Astrocyte (in vitro differentiated cells and primary cell): ENCODE data around the gene KIAA1586. TPM values are rescaled to one million over a fixed set of nuclear protein-coding genes. Genes with fewer than 3 reads are reported as not detected.
"Not testable (repeated sequence)": the region's sequence is repeated elsewhere in the genome, so short reads cannot be mapped to it uniquely, and the experiment has no call there.

ENCODE experiments used
- DNase-seq: peaks from one replicate; pipeline ENCODE4 v3.0.0-alpha.2; 2010; ENCODE audit warnings: low read depth
- FAIRE-seq: peaks from 2 replicates; lab custom pipeline; 2011; peaks lifted over from hg19 to GRCh38; lab: Jason Lieb, UNC
- H2AFZ ChIP-seq: 2 replicates; pipeline ENCODE4 v1.6.0; 2012; ENCODE audit warnings: low read depth, low read length, inconsistent platforms
- H3K27ac ChIP-seq: 2 replicates; pipeline ENCODE4 v1.5.1; 2011; ENCODE audit warnings: low read depth, low read length, inconsistent platforms
- H3K27me3 ChIP-seq: 2 replicates; pipeline ENCODE4 v1.6.0; 2011; ENCODE audit warnings: low read length, inconsistent platforms; ENCODE audit not compliant: insufficient read depth
- H3K36me3 ChIP-seq: 2 replicates; pipeline ENCODE4 v1.5.1; 2011; ENCODE audit warnings: low read length, inconsistent platforms; ENCODE audit not compliant: insufficient read depth
- H3K4me1 ChIP-seq: 2 replicates; pipeline ENCODE4 v1.5.1; 2011; ENCODE audit warnings: low read length, inconsistent platforms; ENCODE audit not compliant: insufficient read depth
- H3K4me2 ChIP-seq: 2 replicates; pipeline ENCODE4 v1.6.0; 2012; ENCODE audit warnings: low read length, inconsistent platforms
- H3K4me3 ChIP-seq: 2 replicates; pipeline ENCODE4 v1.5.1; 2011; ENCODE audit warnings: low read depth, mild to moderate bottlenecking, low read length, inconsistent platforms; ENCODE audit not compliant: insufficient read depth
- H3K79me2 ChIP-seq: 2 replicates; pipeline ENCODE4 v1.6.0; 2012; ENCODE audit warnings: mild to moderate bottlenecking, low read length, inconsistent platforms; ENCODE audit not compliant: insufficient read depth
- H3K9ac ChIP-seq: 2 replicates; pipeline ENCODE4 v1.6.0; 2012; ENCODE audit warnings: mild to moderate bottlenecking, low read length, inconsistent platforms
- H3K9me3 ChIP-seq: 2 replicates; pipeline ENCODE4 v1.5.1; 2012; ENCODE audit warnings: low read depth, mild to moderate bottlenecking, low read length, inconsistent platforms; ENCODE audit not compliant: insufficient read depth
- H4K20me1 ChIP-seq: 2 replicates; pipeline ENCODE4 v1.6.0; 2012; ENCODE audit warnings: low read length, inconsistent platforms; ENCODE audit not compliant: insufficient read depth
- H3K27ac Mint-ChIP-seq: one replicate; pipeline ENCODE4 v1.8.0; 2021; ENCODE audit warnings: mild to moderate bottlenecking, mixed read lengths; ENCODE audit not compliant: unreplicated experiment
- H3K27me3 Mint-ChIP-seq: one replicate; pipeline ENCODE4 v1.8.0; 2021; ENCODE audit warnings: low read depth, mixed read lengths; ENCODE audit not compliant: unreplicated experiment
- H3K36me3 Mint-ChIP-seq: one replicate; pipeline ENCODE4 v1.8.0; 2021; ENCODE audit warnings: low read depth, mixed read lengths; ENCODE audit not compliant: unreplicated experiment
- H3K4me1 Mint-ChIP-seq: one replicate; pipeline ENCODE4 v1.8.0; 2021; ENCODE audit warnings: low read depth, mixed read lengths; ENCODE audit not compliant: unreplicated experiment
- H3K4me3 Mint-ChIP-seq: one replicate; pipeline ENCODE4 v1.8.0; 2021; ENCODE audit warnings: mild to moderate bottlenecking, moderate library complexity, mixed read lengths; ENCODE audit not compliant: unreplicated experiment
- H3K9me3 Mint-ChIP-seq: one replicate; pipeline ENCODE4 v1.8.0; 2021; ENCODE audit warnings: mild to moderate bottlenecking, mixed read lengths; ENCODE audit not compliant: unreplicated experiment
- EZH2 ChIP-seq: IDR thresholded peaks from 2 replicates; pipeline ENCODE4 v1.6.1; 2012; ENCODE audit warnings: mild to moderate bottlenecking, low read length, inconsistent platforms; ENCODE audit not compliant: insufficient read depth
- total RNA-seq: library from RNA; stranded (reverse); gene quantifications from 2 replicates; pipeline ENCODE4 v1.2.1, GENCODE V29; 2021
- TF ChIP-seq, protein P1 (sequence below): IDR thresholded peaks from 2 replicates; pipeline ENCODE4 v1.5.1; 2011; ENCODE audit warnings: low read depth, mild to moderate bottlenecking, inconsistent platforms, low read length, moderate library complexity; ENCODE audit not compliant: insufficient read depth

The KIAA1586 gene
- total RNA-seq, 1 donor from 2014 or later = 17.6 TPM

DNA sequence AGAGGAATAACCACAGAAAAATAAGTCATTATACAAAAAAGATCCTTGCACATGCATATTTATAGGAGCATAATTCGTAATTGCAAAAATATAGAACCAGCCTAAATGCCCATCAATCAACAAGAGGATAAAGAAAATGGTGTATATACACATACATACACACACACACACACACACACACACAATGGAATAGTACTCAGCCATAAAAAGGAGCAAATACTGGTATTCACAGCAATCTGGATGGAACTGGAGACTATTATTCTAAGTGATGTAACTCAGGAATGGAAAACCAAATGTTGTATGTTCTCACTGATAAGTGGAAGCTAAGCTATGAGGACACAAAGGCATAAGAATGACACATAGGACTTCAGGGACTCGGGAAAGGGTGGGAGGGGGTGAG is 1.9 kb upstream of the KIAA1586 start:
- TF ChIP-seq, protein P1, sequence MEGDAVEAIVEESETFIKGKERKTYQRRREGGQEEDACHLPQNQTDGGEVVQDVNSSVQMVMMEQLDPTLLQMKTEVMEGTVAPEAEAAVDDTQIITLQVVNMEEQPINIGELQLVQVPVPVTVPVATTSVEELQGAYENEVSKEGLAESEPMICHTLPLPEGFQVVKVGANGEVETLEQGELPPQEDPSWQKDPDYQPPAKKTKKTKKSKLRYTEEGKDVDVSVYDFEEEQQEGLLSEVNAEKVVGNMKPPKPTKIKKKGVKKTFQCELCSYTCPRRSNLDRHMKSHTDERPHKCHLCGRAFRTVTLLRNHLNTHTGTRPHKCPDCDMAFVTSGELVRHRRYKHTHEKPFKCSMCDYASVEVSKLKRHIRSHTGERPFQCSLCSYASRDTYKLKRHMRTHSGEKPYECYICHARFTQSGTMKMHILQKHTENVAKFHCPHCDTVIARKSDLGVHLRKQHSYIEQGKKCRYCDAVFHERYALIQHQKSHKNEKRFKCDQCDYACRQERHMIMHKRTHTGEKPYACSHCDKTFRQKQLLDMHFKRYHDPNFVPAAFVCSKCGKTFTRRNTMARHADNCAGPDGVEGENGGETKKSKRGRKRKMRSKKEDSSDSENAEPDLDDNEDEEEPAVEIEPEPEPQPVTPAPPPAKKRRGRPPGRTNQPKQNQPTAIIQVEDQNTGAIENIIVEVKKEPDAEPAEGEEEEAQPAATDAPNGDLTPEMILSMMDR = no peak
- TF ChIP-seq EZH2 = no peak
- H3K9me3 ChIP-seq = no peaks in the 10 kb centered on the region
- no peak overlapping the region for H3K4me3 ChIP-seq
- H3K36me3 Mint-ChIP-seq = peaks cover 2% of the 10 kb centered on the region
- no peak overlapping the region for H3K27ac ChIP-seq
- H3K9me3 Mint-ChIP-seq = no peaks in the 10 kb centered on the region
- DNase-seq (no peak), FAIRE-seq (no peak)
- no peak overlapping the region for H2AFZ ChIP-seq
- H4K20me1 ChIP-seq = peaks cover 8% of the 10 kb centered on the region
- no peaks in the 10 kb centered on the region for H3K27me3 ChIP-seq
- no peaks in the 10 kb centered on the region for H3K36me3 ChIP-seq
- no peak overlapping the region for H3K27ac Mint-ChIP-seq
- H3K4me2 ChIP-seq = no peak overlapping the region
- peaks cover 22% of the 10 kb centered on the region for H3K27me3 Mint-ChIP-seq
- no peak overlapping the region for H3K9ac ChIP-seq
- peaks cover 18% of the 10 kb centered on the region for H3K79me2 ChIP-seq
- peaks cover 8% of the 10 kb centered on the region for H3K4me1 ChIP-seq
- H3K4me1 Mint-ChIP-seq = peaks cover 12% of the 10 kb centered on the region
- no peak overlapping the region for H3K4me3 Mint-ChIP-seq

DNA sequence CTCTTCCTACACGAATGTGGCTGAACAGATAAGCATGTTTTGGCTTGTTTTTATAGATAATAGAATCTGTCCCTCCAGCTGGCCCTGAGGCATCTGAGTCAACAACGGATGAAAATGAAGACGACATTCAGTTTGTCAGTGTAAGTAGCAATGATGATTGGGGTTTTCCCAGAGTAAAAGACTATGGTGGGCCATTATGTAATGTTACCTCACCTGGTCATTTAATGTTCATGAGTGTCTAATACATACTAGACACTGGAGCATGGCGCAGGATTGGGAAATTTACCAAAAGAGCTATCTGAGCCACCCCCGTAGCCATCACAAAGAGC is 728 bp downstream of the KIAA1586 start:
- not testable (repeated sequence) for H3K9me3 Mint-ChIP-seq, FAIRE-seq, H3K27ac ChIP-seq, H3K4me3 ChIP-seq, H3K36me3 Mint-ChIP-seq, DNase-seq, H3K4me1 ChIP-seq, H3K27me3 Mint-ChIP-seq, H3K27ac Mint-ChIP-seq, H2AFZ ChIP-seq, H3K4me3 Mint-ChIP-seq, H3K9me3 ChIP-seq, H3K9ac ChIP-seq, H3K27me3 ChIP-seq, H3K4me2 ChIP-seq
- Histone ChIP-seq H3K36me3 (peaks cover 12% of the 10 kb centered on the region), H3K79me2 (peaks cover 42% of the 10 kb centered on the region), H4K20me1 (peaks cover 23% of the 10 kb centered on the region)
- H3K4me1 Mint-ChIP-seq = peaks cover 14% of the 10 kb centered on the region

DNA sequence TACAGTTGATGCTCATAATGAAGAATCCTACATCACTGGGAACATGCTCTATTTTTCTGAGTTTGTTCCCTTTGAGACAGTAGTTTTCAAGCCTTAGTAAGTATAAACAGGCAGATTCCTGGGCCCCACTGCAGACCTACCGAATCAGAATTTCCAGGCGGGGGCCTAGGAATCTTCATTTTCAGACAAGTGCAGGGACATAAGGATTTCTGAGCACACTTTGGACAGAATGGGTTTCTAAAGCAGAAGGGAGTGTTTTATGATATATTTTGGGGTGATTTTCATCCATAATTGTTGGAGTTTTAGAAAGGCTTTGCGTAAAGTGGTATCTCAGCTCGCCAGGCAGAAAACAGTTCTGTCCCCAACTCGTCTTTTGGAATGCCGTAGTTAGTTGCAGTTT is 1.4 kb downstream of the KIAA1586 start:
- not testable (repeated sequence) for H3K27ac Mint-ChIP-seq, H2AFZ ChIP-seq, H3K4me1 ChIP-seq, H3K9me3 Mint-ChIP-seq, H3K36me3 Mint-ChIP-seq, FAIRE-seq, H3K9me3 ChIP-seq, DNase-seq, H3K27me3 ChIP-seq, H3K27me3 Mint-ChIP-seq
- Mint-ChIP-seq H3K4me3 (peak overlapping the region; percentile 81), H3K4me1 (peaks cover 14% of the 10 kb centered on the region)
- Histone ChIP-seq H3K79me2 (peaks cover 42% of the 10 kb centered on the region), H3K4me3 (peak overlapping the region; percentile 40), H3K9ac (peak overlapping the region; percentile 7), H3K4me2 (peak overlapping the region; percentile 64), H3K36me3 (peaks cover 16% of the 10 kb centered on the region), H4K20me1 (peaks cover 26% of the 10 kb centered on the region), H3K27ac (peak overlapping the region; percentile 3)

DNA sequence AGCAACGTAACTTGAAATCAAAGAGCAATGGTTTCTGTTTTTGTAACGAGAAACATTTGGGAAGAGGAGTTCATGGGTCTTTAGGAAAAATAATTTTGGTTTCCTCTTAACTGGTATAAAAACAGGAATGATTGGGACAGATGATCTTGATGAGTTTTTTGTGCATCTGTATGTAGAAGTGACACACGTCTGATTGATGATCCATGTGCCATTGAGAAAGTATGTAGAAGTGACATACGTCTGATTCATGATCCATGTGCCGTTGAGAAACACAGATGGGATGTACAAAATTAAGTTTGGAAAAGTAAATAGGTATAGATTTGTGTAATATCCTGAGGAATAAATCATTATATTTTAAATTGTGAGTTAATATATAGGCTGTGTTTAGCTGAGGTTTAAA is 2.1 kb downstream of the KIAA1586 start:
- no peak overlapping the region for H2AFZ ChIP-seq
- peak overlapping the region; percentile 81 for H3K4me3 Mint-ChIP-seq
- no peaks in the 10 kb centered on the region for H3K9me3 ChIP-seq
- DNase-seq (no peak), FAIRE-seq (no peak)
- peaks cover 10% of the 10 kb centered on the region for H3K36me3 Mint-ChIP-seq
- H3K4me1 Mint-ChIP-seq = peaks cover 14% of the 10 kb centered on the region
- peak overlapping the region; percentile 64 for H3K4me2 ChIP-seq
- H3K4me3 ChIP-seq = peak overlapping the region; percentile 40
- H4K20me1 ChIP-seq = peaks cover 27% of the 10 kb centered on the region
- H3K36me3 ChIP-seq = peaks cover 19% of the 10 kb centered on the region
- no peaks in the 10 kb centered on the region for H3K9me3 Mint-ChIP-seq
- H3K27ac ChIP-seq = no peak overlapping the region
- peaks cover 8% of the 10 kb centered on the region for H3K4me1 ChIP-seq
- H3K79me2 ChIP-seq = peaks cover 42% of the 10 kb centered on the region
- no peak overlapping the region for H3K27ac Mint-ChIP-seq
- no peaks in the 10 kb centered on the region for H3K27me3 ChIP-seq
- no peaks in the 10 kb centered on the region for H3K27me3 Mint-ChIP-seq
- TF ChIP-seq, protein P1 = no peak
- TF ChIP-seq EZH2 = no peak
- peak overlapping the region; percentile 7 for H3K9ac ChIP-seq
